ENCODE results near the gene STAB2. TPM values are rescaled to one million over a fixed set of nuclear protein-coding genes. Genes with fewer than 3 reads are reported as not detected.

STAB2 gene
- total RNA-seq, 1 donor from 2014 or later, result not detected

DNA sequence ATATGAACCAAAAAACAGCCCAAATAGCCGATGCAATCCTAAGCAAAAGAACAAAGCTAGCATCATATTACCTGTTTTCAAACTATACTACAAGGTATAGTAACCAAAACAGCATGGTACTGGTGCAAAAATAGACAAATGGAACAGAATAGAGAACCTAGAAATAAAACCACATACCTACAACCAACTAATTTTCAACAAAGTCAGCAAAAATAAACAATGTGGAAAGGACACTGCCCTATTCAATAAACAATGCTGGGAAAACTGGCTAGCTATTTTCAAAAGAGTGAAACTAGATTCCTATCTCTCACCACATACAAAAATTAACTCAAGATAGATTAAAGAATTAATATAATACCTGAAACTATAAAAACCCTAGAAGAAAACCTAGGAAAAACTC is 17.8 kb upstream of the STAB2 start:
- Mint-ChIP-seq H3K27ac (ENCODE audit: unreplicated experiment) (no peak overlapping the region), H3K9me3 (ENCODE audit: unreplicated experiment) (peaks cover 23% of the 10 kb centered on the region)

DNA sequence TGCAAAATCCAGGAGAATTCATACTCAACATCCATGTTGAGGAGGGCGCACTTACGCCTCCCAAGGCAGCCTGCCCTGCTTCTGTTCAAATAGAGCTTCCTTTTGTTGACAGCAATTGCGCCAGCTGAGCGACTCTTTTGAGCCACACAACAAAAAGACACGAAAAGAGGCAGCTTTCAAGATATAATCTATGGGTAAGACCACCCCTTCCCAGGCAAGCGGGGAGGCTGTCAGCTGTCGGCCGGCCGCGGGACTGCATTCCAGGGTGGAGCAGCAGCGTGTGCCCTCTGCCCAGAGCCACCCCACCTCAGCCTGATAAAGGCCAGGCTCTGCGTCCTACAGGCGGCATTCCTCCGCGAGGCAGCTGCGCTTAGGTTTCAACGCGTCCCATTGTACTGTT is 15.8 kb upstream of the STAB2 start:
- Mint-ChIP-seq H3K27ac (ENCODE audit: unreplicated experiment) (no peak overlapping the region), H3K27me3 (ENCODE audit: unreplicated experiment) (peaks cover 69% of the 10 kb centered on the region), H3K4me1 (ENCODE audit: unreplicated experiment) (peaks cover 4% of the 10 kb centered on the region), H3K4me3 (ENCODE audit: unreplicated experiment) (no peak overlapping the region), H3K36me3 (ENCODE audit: unreplicated experiment) (no peaks in the 10 kb centered on the region), H3K9me3 (ENCODE audit: unreplicated experiment) (peaks cover 6% of the 10 kb centered on the region)
- no peak for DNase-seq (ENCODE audit: extremely low spot score, unreplicated experiment)
- TF ChIP-seq, protein P1, sequence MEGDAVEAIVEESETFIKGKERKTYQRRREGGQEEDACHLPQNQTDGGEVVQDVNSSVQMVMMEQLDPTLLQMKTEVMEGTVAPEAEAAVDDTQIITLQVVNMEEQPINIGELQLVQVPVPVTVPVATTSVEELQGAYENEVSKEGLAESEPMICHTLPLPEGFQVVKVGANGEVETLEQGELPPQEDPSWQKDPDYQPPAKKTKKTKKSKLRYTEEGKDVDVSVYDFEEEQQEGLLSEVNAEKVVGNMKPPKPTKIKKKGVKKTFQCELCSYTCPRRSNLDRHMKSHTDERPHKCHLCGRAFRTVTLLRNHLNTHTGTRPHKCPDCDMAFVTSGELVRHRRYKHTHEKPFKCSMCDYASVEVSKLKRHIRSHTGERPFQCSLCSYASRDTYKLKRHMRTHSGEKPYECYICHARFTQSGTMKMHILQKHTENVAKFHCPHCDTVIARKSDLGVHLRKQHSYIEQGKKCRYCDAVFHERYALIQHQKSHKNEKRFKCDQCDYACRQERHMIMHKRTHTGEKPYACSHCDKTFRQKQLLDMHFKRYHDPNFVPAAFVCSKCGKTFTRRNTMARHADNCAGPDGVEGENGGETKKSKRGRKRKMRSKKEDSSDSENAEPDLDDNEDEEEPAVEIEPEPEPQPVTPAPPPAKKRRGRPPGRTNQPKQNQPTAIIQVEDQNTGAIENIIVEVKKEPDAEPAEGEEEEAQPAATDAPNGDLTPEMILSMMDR (IDR thresholded peaks at IDR 0.05), result no peak

More for the DNA sequence above, 17.8 kb upstream of the STAB2 start:
- TF ChIP-seq, protein P1 (IDR thresholded peaks at IDR 0.05), result no peak
- DNase-seq (ENCODE audit: extremely low spot score, unreplicated experiment), result no peak
- Mint-ChIP-seq H3K4me3 (ENCODE audit: unreplicated experiment) (no peak overlapping the region), H3K36me3 (ENCODE audit: unreplicated experiment) (no peaks in the 10 kb centered on the region), H3K27me3 (ENCODE audit: unreplicated experiment) (peaks cover 59% of the 10 kb centered on the region), H3K4me1 (ENCODE audit: unreplicated experiment) (no peaks in the 10 kb centered on the region)

DNA sequence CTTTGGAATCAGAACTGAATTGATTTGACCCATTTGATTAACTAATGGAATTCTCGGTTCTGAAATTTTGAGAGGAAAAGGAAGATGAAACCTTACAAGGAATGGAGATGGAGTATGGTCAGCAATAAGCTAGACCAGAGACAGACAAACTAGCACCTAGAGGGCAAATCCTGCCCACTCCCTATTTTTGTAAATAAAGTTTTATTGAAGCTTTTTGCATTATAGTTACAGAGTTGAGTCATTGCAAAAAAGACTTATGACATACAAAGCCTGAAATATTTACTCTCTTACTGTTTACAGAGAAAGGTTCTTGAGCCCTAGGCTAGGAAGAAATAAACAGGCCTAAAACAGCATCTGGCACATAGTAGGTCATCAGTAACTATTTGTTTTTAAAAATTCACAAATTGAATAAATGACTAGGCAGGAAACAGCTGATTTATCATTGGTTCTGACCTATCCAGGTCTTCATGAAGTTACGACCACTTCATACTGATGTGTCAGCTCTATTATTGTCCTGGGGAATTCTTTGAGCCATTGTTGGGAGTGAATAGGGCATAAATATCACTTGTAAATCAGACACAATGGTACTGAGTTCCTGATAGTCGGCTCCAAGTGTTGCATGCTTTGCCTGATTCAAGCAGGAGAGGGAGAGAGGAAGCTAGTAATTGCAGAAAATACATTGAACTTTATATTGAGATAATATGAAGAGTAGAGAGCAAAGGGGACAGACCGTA is 14.6 kb upstream of the STAB2 start:
- no peak for DNase-seq (ENCODE audit: extremely low spot score, unreplicated experiment)
- Mint-ChIP-seq H3K9me3 (ENCODE audit: unreplicated experiment) (no peaks in the 10 kb centered on the region), H3K4me1 (ENCODE audit: unreplicated experiment) (peaks cover 4% of the 10 kb centered on the region), H3K4me3 (ENCODE audit: unreplicated experiment) (no peak overlapping the region), H3K27ac (ENCODE audit: unreplicated experiment) (no peak overlapping the region), H3K27me3 (ENCODE audit: unreplicated experiment) (peaks cover 73% of the 10 kb centered on the region), H3K36me3 (ENCODE audit: unreplicated experiment) (no peaks in the 10 kb centered on the region)
- TF ChIP-seq, protein P1 (IDR thresholded peaks at IDR 0.05), result no peak

DNA sequence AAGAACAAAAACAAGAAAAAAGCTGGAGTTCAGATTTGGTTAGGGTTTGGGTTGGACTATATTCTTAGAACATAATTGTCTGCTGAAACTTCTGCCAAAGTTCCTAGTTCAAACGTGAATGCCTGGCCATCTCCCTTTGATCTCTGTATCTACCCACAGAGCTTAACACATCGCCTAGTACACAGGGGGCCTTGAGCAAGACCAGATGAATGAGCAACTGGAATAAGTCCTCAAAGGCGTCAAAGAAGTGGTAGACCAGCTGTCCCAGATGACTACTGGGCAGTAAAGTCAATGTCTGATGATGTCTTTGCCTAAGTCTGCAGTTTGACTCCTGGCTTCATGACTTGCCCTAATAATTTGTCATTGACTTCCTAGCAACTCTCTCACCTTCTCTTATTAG is 13.9 kb upstream of the STAB2 start:
- DNase-seq (ENCODE audit: extremely low spot score, unreplicated experiment), result no peak
- TF ChIP-seq, protein P1 (IDR thresholded peaks at IDR 0.05), result no peak
- Mint-ChIP-seq H3K27ac (ENCODE audit: unreplicated experiment) (no peak overlapping the region), H3K4me1 (ENCODE audit: unreplicated experiment) (peaks cover 4% of the 10 kb centered on the region), H3K9me3 (ENCODE audit: unreplicated experiment) (no peaks in the 10 kb centered on the region), H3K36me3 (ENCODE audit: unreplicated experiment) (no peaks in the 10 kb centered on the region), H3K27me3 (ENCODE audit: unreplicated experiment) (peaks cover 75% of the 10 kb centered on the region), H3K4me3 (ENCODE audit: unreplicated experiment) (no peak overlapping the region)

DNA sequence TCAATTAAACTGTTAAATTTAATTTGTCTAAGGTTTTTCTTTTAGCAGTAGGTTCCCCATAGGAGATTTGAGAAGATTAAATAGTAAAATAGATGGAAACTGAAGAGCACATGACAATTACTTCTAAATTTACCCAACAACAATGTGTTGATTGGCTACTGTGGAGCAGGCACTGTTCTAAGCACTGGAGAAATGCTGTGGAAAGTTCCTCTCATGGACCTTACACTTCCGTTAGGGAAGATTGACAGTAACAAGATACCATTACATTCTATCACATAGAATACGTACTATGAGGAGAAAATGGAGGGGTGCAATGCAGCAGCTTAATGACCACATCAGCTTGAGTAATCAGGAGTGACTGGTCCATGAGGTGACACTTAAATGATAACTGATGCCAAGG is 8.1 kb upstream of the STAB2 start:
- no peak overlapping the region for H3K4me3 Mint-ChIP-seq (ENCODE audit: unreplicated experiment)
- DNase-seq (ENCODE audit: extremely low spot score, unreplicated experiment), result no peak

More for the DNA sequence above, 8.1 kb upstream of the STAB2 start:
- Mint-ChIP-seq H3K27ac (ENCODE audit: unreplicated experiment) (no peak overlapping the region), H3K36me3 (ENCODE audit: unreplicated experiment) (no peaks in the 10 kb centered on the region), H3K4me1 (ENCODE audit: unreplicated experiment) (peaks cover 4% of the 10 kb centered on the region), H3K9me3 (ENCODE audit: unreplicated experiment) (no peaks in the 10 kb centered on the region), H3K27me3 (ENCODE audit: unreplicated experiment) (peaks cover 48% of the 10 kb centered on the region)
- TF ChIP-seq, protein P1 (IDR thresholded peaks at IDR 0.05), result no peak
